Coronary artery (tissue), 2 donors: ENCODE measurements around the gene DPYSL5.

Source experiments
- DNase-seq: peaks from one replicate; pipeline ENCODE4 v3.0.0-alpha.2; 2017; ENCODE audit warnings: low spot score
- H3K27ac ChIP-seq, 2 donors: fragments of 200-600 bp; sonication (generic); one replicate each; pipeline ENCODE4 v1.5.1; 2016 to 2019
- H3K4me3 ChIP-seq: fragments of 200-600 bp; sonication (generic); 2 replicates; pipeline ENCODE4 v1.5.1; 2016; ENCODE audit warnings: mild to moderate bottlenecking, moderate library complexity
- TF ChIP-seq, protein P1 (sequence below): fragments of 200-600 bp; sonication (generic); IDR thresholded peaks from one replicate; pipeline ENCODE4 v1.5.1; 2019; ENCODE audit warnings: antibody characterized with exemption

The DPYSL5 gene

DNA sequence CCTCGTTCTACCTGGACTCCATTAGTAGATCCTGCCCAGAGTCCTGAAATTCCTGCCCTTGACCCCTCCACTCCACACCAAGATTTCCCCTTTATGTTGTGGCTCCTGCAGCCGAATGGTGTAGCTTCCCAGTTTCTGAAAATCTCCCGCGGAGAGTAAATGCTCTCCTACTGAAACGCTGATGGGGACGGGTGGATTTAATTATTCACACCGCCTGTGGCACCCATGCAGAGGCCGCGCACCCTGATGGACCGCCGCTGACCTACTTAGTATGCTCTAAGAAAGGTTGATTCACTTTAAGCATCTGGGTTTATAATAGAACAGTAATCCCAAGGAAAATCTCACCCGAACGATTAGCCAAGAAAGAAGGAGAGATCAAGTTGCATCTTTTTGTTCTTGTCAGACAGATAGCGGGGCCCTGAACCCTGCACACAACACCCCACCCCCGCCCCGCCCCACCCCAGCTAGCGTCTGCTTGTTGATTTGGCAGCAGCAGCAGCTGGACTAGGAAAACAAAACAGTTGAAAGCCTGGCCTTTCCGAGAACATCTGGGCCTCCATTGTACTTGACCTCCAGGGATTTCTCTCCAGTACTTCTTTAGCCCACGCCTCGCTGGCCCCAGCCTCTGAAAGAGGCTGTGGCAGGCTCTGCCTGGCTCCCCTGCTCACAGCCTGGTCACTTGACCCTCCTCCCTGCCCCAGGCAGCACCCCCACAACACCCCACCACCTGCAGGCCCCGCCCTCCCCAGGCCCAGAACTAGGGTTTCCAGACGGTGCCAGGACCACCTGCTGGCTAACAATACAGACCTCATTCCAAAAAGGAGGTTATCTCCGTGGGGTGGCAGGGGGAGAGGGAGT is 53.6 kb downstream of the DPYSL5 start:
- Histone ChIP-seq H3K4me3 (no peak overlapping the region), H3K27ac (no peak overlapping the region)
- TF ChIP-seq, protein P1, sequence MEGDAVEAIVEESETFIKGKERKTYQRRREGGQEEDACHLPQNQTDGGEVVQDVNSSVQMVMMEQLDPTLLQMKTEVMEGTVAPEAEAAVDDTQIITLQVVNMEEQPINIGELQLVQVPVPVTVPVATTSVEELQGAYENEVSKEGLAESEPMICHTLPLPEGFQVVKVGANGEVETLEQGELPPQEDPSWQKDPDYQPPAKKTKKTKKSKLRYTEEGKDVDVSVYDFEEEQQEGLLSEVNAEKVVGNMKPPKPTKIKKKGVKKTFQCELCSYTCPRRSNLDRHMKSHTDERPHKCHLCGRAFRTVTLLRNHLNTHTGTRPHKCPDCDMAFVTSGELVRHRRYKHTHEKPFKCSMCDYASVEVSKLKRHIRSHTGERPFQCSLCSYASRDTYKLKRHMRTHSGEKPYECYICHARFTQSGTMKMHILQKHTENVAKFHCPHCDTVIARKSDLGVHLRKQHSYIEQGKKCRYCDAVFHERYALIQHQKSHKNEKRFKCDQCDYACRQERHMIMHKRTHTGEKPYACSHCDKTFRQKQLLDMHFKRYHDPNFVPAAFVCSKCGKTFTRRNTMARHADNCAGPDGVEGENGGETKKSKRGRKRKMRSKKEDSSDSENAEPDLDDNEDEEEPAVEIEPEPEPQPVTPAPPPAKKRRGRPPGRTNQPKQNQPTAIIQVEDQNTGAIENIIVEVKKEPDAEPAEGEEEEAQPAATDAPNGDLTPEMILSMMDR, result no peak
- no peak for DNase-seq

DNA sequence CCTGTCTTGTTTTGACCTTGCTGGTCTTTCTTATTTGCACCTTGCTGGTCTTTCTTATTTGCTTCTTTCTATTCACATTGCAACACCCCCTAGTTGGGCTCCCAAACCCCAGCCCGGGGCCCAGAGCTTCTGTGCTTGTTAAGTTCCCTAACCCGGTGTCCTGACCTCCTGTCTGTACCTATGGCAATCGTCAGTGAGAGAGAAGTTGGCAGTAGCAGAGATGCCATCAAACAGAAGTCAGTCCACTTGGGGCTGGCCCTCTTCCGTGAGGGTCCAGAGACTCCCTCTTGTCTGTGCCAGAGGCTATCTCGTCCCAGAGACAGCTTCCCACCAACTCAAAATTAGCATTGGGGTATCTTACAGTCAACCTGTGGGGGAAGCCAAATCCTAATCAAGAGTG is 55.7 kb downstream of the DPYSL5 start:
- Histone ChIP-seq H3K27ac (no peak overlapping the region), H3K4me3 (no peak overlapping the region)
- no peak for DNase-seq
- TF ChIP-seq, protein P1, result no peak

DNA sequence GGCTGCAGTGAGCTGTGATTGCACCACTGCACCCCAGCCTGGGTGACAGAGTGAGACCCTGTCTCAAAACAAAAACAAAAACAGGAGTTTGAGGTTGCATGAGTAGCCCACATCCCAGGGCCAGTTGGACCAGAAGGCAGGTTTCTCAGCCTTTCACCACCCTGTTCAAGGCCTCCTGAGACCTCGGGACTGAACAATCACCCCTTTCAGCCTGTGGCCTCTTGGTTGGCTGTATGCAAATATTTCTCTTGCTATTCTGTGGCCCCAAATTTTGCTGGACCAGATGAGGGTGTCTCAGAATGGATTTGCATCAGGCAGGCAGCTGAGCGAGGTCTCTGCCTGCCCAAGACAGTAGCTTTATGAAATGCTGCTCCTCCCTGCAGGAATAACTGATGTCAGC is 56.9 kb downstream of the DPYSL5 start:
- DNase-seq, result no peak
- no peak overlapping the region for H3K27ac ChIP-seq
- TF ChIP-seq, protein P1, result no peak

DNA sequence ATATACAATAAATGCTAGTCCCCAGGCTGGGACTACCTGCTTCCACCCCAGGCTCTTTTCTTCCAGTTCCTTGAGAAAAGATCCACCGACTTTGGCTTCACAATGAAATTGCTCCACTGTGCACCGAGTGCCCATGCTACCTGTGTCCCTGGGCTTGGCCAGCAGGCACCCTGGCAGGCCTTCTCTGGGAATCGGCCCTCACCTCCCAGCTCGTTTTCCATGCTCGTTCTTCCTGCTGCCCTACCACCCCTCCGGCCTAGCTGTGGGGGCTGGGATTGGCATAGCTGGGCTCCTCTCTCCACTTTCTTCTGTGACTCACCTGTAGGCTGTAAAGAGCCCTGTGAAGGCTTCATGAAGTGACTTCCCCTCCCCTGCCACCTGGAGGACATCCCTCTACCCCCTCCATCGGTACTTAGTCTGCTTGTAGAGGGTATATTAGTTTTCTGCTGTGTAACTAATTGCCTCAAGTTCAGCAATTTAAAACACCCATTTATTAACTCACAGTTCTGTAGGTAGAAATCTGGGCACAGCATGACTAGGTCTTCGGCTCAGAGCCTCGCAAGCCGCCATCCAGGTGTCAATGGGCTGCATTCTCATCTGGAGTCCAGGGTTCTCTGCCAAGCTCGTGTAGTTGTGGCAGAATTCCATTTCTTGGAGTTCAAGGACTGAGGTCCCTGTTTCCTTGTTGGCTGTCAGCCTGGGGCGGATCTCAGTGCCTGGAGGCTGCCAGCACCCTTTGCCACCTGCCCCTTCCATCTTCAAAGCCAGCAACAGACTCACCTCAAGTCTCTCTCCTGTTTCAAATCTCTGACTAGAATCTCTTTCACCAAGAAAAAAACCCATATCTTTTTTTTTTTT is 57.6 kb downstream of the DPYSL5 start:
- TF ChIP-seq, protein P1, result no peak
- DNase-seq, result no peak
- Histone ChIP-seq H3K27ac (no peak overlapping the region), H3K4me3 (no peak overlapping the region)

More for the DNA sequence above, 56.9 kb downstream of the DPYSL5 start:
- H3K4me3 ChIP-seq, result no peak overlapping the region

DNA sequence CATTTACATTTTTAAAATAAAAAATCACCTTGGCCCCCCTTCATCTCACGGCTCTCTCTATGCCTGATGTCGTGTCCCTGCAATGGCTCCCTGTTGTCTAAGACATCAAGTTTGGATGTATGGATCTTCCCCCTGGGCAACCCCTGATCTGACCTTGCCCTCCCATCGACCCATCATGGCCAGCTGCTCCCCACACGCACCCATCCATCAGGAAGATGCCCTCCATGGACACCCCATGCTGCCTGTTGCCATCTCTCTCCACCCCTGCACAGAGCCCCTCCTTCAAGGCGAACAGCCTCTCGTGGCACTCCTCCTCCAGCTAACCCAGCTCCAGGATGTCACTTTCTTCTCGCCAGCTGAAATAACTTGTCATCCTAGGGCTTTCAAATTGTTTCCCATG is 59.5 kb downstream of the DPYSL5 start:
- DNase-seq, result no peak
- no peak overlapping the region for H3K4me3 ChIP-seq
- TF ChIP-seq, protein P1, result no peak
- no peak overlapping the region for H3K27ac ChIP-seq

DNA sequence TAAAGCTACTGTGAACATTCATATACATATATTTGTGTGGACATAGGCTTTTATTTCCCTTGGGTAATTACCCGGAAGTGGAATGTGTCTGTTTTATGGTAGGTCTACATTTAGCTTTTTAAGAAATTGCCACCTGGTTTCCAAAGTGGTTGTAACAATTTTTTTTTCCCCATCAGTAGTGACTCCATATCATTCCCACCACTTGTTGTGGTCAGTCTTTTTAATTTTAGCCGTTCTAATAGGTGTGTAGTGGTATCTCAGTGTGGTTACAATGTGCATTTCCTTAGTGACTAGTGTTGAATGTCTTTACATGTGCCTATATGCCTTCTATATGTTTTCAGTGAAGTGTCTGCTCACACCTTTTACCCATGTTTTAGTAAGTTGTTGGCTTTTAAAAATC is 62.2 kb downstream of the DPYSL5 start:
- DNase-seq, result no peak
- no peak overlapping the region for H3K27ac ChIP-seq
- TF ChIP-seq, protein P1, result no peak
- H3K4me3 ChIP-seq, result no peak overlapping the region
